HUDEP-2 (cell line): ENCODE data around the gene AP4E1.
"Not testable (repeated sequence)": the region's sequence is repeated elsewhere in the genome, so short reads cannot be mapped to it uniquely, and the experiment has no call there.

Source experiments
- DNase-seq, 76 experiments: peaks; one replicate each; lab custom pipeline; 2025; ENCODE audit not compliant: unreplicated experiment in 76 of 76; lab: John Stamatoyannopoulos, UW

The AP4E1 gene

GRCh38 chr15:51006336-51006985 is 98.0 kb downstream of the AP4E1 start:
- DNase-seq = no peak

GRCh38 chr15:51007131-51007666 is 98.7 kb downstream of the AP4E1 start:
- DNase-seq = no peak

GRCh38 chr15:51011212-51011611 is 102.7 kb downstream of the AP4E1 start:
- no peak for DNase-seq

GRCh38 chr15:51016615-51017014 is 108.1 kb downstream of the AP4E1 start:
- no peak for DNase-seq

GRCh38 chr15:51022206-51022605 is 113.7 kb downstream of the AP4E1 start:
- no peak for DNase-seq

GRCh38 chr15:51023499-51023898 is 115.0 kb downstream of the AP4E1 start:
- no peak for DNase-seq

- no peak for DNase-seq
Measured at GRCh38 chr15:51024735-51025453, 116.4 kb downstream of the AP4E1 start.

GRCh38 chr15:51025454-51025846 is 117.0 kb downstream of the AP4E1 start:
- no peak for DNase-seq

GRCh38 chr15:51030649-51031316 is 122.3 kb downstream of the AP4E1 start:
- no peak for DNase-seq

GRCh38 chr15:51037474-51037873 is 129.0 kb downstream of the AP4E1 start:
- not testable (repeated sequence) for DNase-seq

GRCh38 chr15:51038162-51038973 is 129.9 kb downstream of the AP4E1 start:
- DNase-seq = no peak

GRCh38 chr15:51038974-51039319 is 130.5 kb downstream of the AP4E1 start:
- no peak for DNase-seq

- no peak for DNase-seq
Measured at GRCh38 chr15:51044037-51044727, 135.7 kb downstream of the AP4E1 start.

GRCh38 chr15:51046016-51046415 is 137.5 kb downstream of the AP4E1 start:
- no peak for DNase-seq

- DNase-seq = no peak
Measured at GRCh38 chr15:51046799-51047449, 138.4 kb downstream of the AP4E1 start.

GRCh38 chr15:51048308-51048707 is 139.8 kb downstream of the AP4E1 start:
- no peak for DNase-seq

GRCh38 chr15:51049081-51049480 is 140.6 kb downstream of the AP4E1 start:
- DNase-seq = no peak

GRCh38 chr15:51051776-51052175 is 143.3 kb downstream of the AP4E1 start:
- DNase-seq = no peak

GRCh38 chr15:51053571-51053970 is 145.1 kb downstream of the AP4E1 start:
- DNase-seq = no peak

GRCh38 chr15:51054535-51054934 is 146.1 kb downstream of the AP4E1 start:
- DNase-seq = no peak
